Breast epithelium (tissue), 4 donors: ENCODE data around the gene LRIG3. TPM values are rescaled to one million over a fixed set of nuclear protein-coding genes. Genes with fewer than 3 reads are reported as not detected.
"Not testable (repeated sequence)": the region's sequence is repeated elsewhere in the genome, so short reads cannot be mapped to it uniquely, and the experiment has no call there.

Source experiments
- DNase-seq, 2 donors: peaks; one replicate each; pipeline ENCODE4 v3.0.0-alpha.2; 2019; ENCODE audit warnings: low spot score in 2 of 2
- H3K27ac ChIP-seq, 2 donors: fragments of 200-600 bp; sonication (generic) in 1 of 2; one replicate each; pipeline ENCODE4 v1.5.1; 2016 to 2019; ENCODE audit warnings: mild to moderate bottlenecking in 1 of 2
- H3K27me3 ChIP-seq, 2 donors: fragments of 200-600 bp; sonication (generic) in 1 of 2; one replicate each; pipeline versions ENCODE4 v1.5.1 to v1.6.0; 2017 to 2019; ENCODE audit warnings: control low read depth in 1 of 2, mild to moderate bottlenecking in 1 of 2
- H3K36me3 ChIP-seq: fragments of 200-600 bp; one replicate; pipeline ENCODE4 v1.5.1; 2019
- H3K4me1 ChIP-seq, 2 donors: fragments of 200-600 bp; sonication (generic); one replicate each; pipeline ENCODE4 v1.5.1; 2016 to 2019; ENCODE audit warnings: control low read depth in 1 of 2
- H3K4me3 ChIP-seq, 3 donors: fragments of 200-600 bp; sonication (generic); 1 replicate in 2 of 3; 2 replicates in 1 of 3; pipeline ENCODE4 v1.5.1; 2016 to 2019; ENCODE audit warnings: mild to moderate bottlenecking in 3 of 3, moderate library complexity in 2 of 3
- H3K9me3 ChIP-seq, 2 donors: fragments of 200-600 bp; sonication (generic) in 1 of 2; one replicate each; pipeline ENCODE4 v1.5.1; 2016 to 2019; ENCODE audit warnings: control low read depth in 1 of 2
- CTCF ChIP-seq, 3 donors: fragments of 450-650 bp; IDR thresholded peaks; one replicate each; pipeline ENCODE4 v1.5.1; 2016 to 2017; ENCODE audit warnings: antibody characterized with exemption in 3 of 3, mild to moderate bottlenecking in 3 of 3, moderate library complexity in 3 of 3
- POLR2A ChIP-seq: fragments of 450-650 bp; IDR thresholded peaks from one replicate; pipeline ENCODE4 v1.6.1; 2016; ENCODE audit warnings: antibody characterized with exemption, mild to moderate bottlenecking, moderate library complexity
- POLR2AphosphoS5 ChIP-seq, 3 donors: sonication (generic); formaldehyde crosslinking; IDR thresholded peaks; one replicate each; pipeline ENCODE4 v1.6.1; 2017; ENCODE audit warnings: antibody characterized with exemption in 3 of 3
- intact Hi-C: fragments of 100-400 bp; cut with DNase I; formaldehyde crosslinking; loops from one replicate; pipeline ENCODE4 v1.15.1; 2023; ENCODE audit warnings: low total_unique reads
- total RNA-seq, 3 donors: library from RNA; depleted of rRNA; stranded (reverse); fragments of >200 nt; gene quantifications; one replicate each; pipeline ENCODE4 v1.1.0, GENCODE V29; 2016

The LRIG3 gene
- total RNA-seq, 3 donors from 2014 or later, result 116 to 139 (median 125) TPM

- peak overlapping the region; percentile 5 to 29 for H3K27ac ChIP-seq
- H3K27me3 ChIP-seq, result no peaks in the 10 kb centered on the region
- H3K4me1 ChIP-seq, result no peaks in the 10 kb centered on the region
- intact Hi-C loops, result no loop called here
- no peaks in the 10 kb centered on the region for H3K9me3 ChIP-seq
- no peak for DNase-seq
- peaks cover 5% of the 10 kb centered on the region for H3K36me3 ChIP-seq
- no peak overlapping the region for H3K4me3 ChIP-seq
- TF ChIP-seq POLR2A, result no peak
- no peak for TF ChIP-seq POLR2AphosphoS5 (IDR thresholded peaks at IDR 0.05)
- TF ChIP-seq CTCF (IDR thresholded peaks at IDR 0.05), result no peak
These were observed 49.7 kb downstream of the LRIG3 start for GRCh38 chr12:58870595-58870994.

DNA sequence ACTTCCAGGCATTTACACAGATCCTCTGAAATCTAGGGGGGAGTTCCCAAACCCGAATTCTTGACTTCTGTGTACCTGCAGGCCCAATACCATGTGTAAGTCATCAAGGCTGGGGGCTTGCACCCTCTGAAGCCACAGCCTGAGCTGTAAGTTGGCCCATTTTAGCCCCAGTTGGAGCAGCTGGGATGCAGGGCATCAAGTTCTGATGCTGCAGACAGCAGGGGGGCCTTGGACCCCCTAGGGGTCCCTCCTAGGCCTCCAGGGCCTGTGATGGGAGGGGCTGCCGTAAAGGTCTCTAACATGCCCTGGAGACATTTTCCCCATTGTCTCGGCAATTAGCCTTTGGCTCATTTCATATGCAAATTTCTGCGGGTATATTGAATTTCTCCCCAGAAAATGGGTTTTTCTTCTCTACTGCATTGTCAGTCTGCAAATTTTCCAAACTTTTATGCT is 59.5 kb downstream of the LRIG3 start:
- Histone ChIP-seq H3K9me3 (no peaks in the 10 kb centered on the region), H3K27ac (no peak overlapping the region), H3K4me3 (no peak overlapping the region), H3K36me3 (no peaks in the 10 kb centered on the region), H3K27me3 (no peaks in the 10 kb centered on the region), H3K4me1 (no peaks in the 10 kb centered on the region)
- no peak for TF ChIP-seq POLR2AphosphoS5 (IDR thresholded peaks at IDR 0.05)
- TF ChIP-seq CTCF (IDR thresholded peaks at IDR 0.05), result no peak
- no peak for TF ChIP-seq POLR2A
- no peak for DNase-seq
- intact Hi-C loops, result no loop called here

DNA sequence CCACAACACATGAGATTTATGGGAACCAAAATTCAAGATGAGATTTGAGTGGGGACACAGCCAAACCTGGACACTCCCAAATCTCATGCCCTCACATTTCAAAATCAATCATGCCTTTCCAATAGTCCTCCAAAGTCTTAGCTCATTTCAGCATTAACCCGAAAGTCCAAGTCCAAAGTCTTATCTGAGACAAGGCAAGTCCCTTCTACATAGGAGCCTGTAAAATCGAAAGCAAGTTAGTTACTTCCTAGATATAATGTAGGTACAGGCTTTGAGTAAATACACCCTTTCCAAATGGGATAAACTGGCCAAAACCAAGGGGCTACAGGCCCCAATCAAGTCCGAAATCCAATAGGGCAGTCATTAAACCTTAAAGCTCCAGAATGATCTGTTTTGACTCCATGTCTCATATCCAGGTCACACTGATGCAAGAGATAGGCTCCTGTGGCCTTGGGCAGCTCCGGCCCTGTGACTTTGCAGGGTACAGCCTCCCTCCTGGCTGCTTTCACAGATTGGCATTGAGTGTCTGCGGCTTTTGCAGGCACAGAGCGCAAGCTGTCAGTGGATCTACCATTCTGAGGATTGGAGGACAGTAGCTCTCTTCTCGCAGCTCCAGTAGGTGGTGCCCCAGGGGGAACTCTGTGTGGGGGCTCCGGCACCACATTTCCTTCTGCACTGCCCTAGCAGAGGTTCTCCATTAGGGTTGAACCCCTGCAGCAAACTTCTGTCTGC is 60.1 kb downstream of the LRIG3 start:
- TF ChIP-seq POLR2A (no peak), CTCF (IDR thresholded peaks at IDR 0.05) (no peak), POLR2AphosphoS5 (IDR thresholded peaks at IDR 0.05) (no peak)
- DNase-seq, result no peak
- Histone ChIP-seq H3K4me1 (no peaks in the 10 kb centered on the region), H3K27ac (no peak overlapping the region), H3K4me3 (no peak overlapping the region), H3K27me3 (no peaks in the 10 kb centered on the region), H3K36me3 (no peaks in the 10 kb centered on the region), H3K9me3 (no peaks in the 10 kb centered on the region)
- intact Hi-C loops, result no loop called here

DNA sequence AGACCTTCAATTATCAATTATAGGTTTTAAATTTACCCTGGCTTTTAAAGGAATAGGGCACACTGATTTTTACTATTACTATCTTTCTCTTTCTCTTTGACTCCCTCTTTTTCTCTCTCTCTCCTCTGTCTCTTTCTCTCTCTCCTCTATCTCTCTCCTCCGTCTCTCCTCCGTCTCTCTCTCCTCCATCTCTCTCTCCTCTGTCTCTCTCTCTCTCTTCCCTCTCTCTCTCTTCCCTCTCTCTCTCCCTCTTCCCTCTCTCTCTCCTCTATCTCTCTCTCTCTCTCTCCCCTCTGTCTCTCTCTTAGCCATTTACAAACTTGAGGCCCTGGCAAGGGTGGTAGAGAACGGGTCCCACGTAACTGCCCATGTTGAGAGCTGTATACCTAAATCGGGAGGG is 62.3 kb downstream of the LRIG3 start:
- no peak overlapping the region for H3K27ac ChIP-seq
- no peaks in the 10 kb centered on the region for H3K27me3 ChIP-seq
- H3K4me3 ChIP-seq, result no peak overlapping the region
- no peaks in the 10 kb centered on the region for H3K4me1 ChIP-seq
- intact Hi-C loops, result no loop called here
- H3K9me3 ChIP-seq, result no peaks in the 10 kb centered on the region
- no peak for TF ChIP-seq CTCF (IDR thresholded peaks at IDR 0.05)
- TF ChIP-seq POLR2A, result no peak
- no peak for TF ChIP-seq POLR2AphosphoS5 (IDR thresholded peaks at IDR 0.05)
- no peak for DNase-seq
- no peaks in the 10 kb centered on the region for H3K36me3 ChIP-seq

- H3K27ac ChIP-seq, intact Hi-C loops, H3K36me3 ChIP-seq, H3K4me3 ChIP-seq, DNase-seq, H3K9me3 ChIP-seq, H3K27me3 ChIP-seq, H3K4me1 ChIP-seq: not testable (repeated sequence)
These were observed 63.1 kb downstream of the LRIG3 start for GRCh38 chr12:58857206-58857605.

- H3K4me3 ChIP-seq, H3K4me1 ChIP-seq, H3K36me3 ChIP-seq, H3K9me3 ChIP-seq, H3K27ac ChIP-seq, intact Hi-C loops, H3K27me3 ChIP-seq, DNase-seq: not testable (repeated sequence)
These were observed 64.7 kb downstream of the LRIG3 start for GRCh38 chr12:58855630-58856029.
